OCI-LY7 (cell line): Measurements from ENCODE around the gene NECAB2.

Source experiments
- CTCF ChIP-seq: fragments of 200-600 bp; sonication (generic); conservative IDR thresholded peaks from 2 replicates; pipeline ENCODE4 v1.5.1; 2014; ENCODE audit warnings: mild to moderate bottlenecking, antibody characterized with exemption, low read length, moderate library complexity, mixed read lengths
- EZH2phosphoT487 ChIP-seq: fragments of 200-600 bp; sonication (generic); IDR thresholded peaks from 2 replicates; pipeline ENCODE4 v1.6.1; 2018; ENCODE audit warnings: low read depth, borderline replicate concordance, mild to moderate bottlenecking, mixed run types, antibody characterized with exemption, low read length, moderate library complexity, mixed read lengths

GRCh38 chr16:83951544-83951943, 16.5 kb upstream of the NECAB2 start:
- TF ChIP-seq CTCF (no peak), EZH2phosphoT487 (no peak)
